Nephron (organoid): ENCODE results near the gene RGS13.

Source experiments
- H3K27ac Mint-ChIP-seq, 3 experiments: 2 replicates each; pipeline ENCODE4 v1.8.0; 2020; ENCODE audit warnings: mixed read lengths in 3 of 3, mild to moderate bottlenecking in 2 of 3, moderate library complexity in 1 of 3
- H3K27me3 Mint-ChIP-seq: 2 replicates; pipeline ENCODE4 v1.8.0; 2021; ENCODE audit warnings: low read depth, mild to moderate bottlenecking, moderate library complexity, mixed read lengths
- H3K36me3 Mint-ChIP-seq: 2 replicates; pipeline ENCODE4 v1.8.0; 2020; ENCODE audit warnings: low read depth, mixed read lengths
- H3K4me1 Mint-ChIP-seq: 2 replicates; pipeline ENCODE4 v1.8.0; 2020; ENCODE audit warnings: mixed read lengths
- H3K4me3 Mint-ChIP-seq, 3 experiments: 2 replicates each; pipeline ENCODE4 v1.8.0; 2020; ENCODE audit warnings: mild to moderate bottlenecking in 3 of 3, mixed read lengths in 3 of 3, moderate library complexity in 2 of 3
- H3K9me3 Mint-ChIP-seq: 2 replicates; pipeline ENCODE4 v1.8.0; 2020; ENCODE audit warnings: mixed read lengths
- CTCF ChIP-seq, 3 experiments: fragments of 200-600 bp; sonication (generic); IDR thresholded peaks; one replicate each; pipeline ENCODE4 v1.5.0; 2021; ENCODE audit warnings: antibody characterized with exemption in 3 of 3; ENCODE audit not compliant: unreplicated experiment in 3 of 3

RGS13 gene

GRCh38 chr1:192702212-192702902, 66.4 kb downstream of the RGS13 start:
- H3K4me1 Mint-ChIP-seq: peaks cover 15% of the 10 kb centered on the region
- H3K36me3 Mint-ChIP-seq: no peaks in the 10 kb centered on the region
- H3K27me3 Mint-ChIP-seq: no peaks in the 10 kb centered on the region
- peak overlapping the region; percentile 65 to 79 (median 71) for H3K27ac Mint-ChIP-seq
- no peaks in the 10 kb centered on the region for H3K9me3 Mint-ChIP-seq
- no peak for TF ChIP-seq CTCF (IDR thresholded peaks at IDR 0.05; ENCODE audit: unreplicated experiment in 3 of 3)
- H3K4me3 Mint-ChIP-seq: no peak overlapping the region

- no peaks in the 10 kb centered on the region for H3K9me3 Mint-ChIP-seq
- H3K36me3 Mint-ChIP-seq: no peaks in the 10 kb centered on the region
- no peak overlapping the region for H3K4me3 Mint-ChIP-seq
- no peak for TF ChIP-seq CTCF (IDR thresholded peaks at IDR 0.05; ENCODE audit: unreplicated experiment in 3 of 3)
- H3K4me1 Mint-ChIP-seq: peaks cover 15% of the 10 kb centered on the region
- H3K27ac Mint-ChIP-seq: no peak overlapping the region
- no peaks in the 10 kb centered on the region for H3K27me3 Mint-ChIP-seq
Measured at GRCh38 chr1:192703283-192704206, 67.6 kb downstream of the RGS13 start.

GRCh38 chr1:192705510-192705909, 69.6 kb downstream of the RGS13 start:
- Mint-ChIP-seq H3K4me3 (no peak overlapping the region), H3K27me3 (no peaks in the 10 kb centered on the region)
- TF ChIP-seq CTCF (IDR thresholded peaks at IDR 0.05; ENCODE audit: unreplicated experiment in 3 of 3): no peak

GRCh38 chr1:192706936-192707335, 71.0 kb downstream of the RGS13 start:
- no peak for TF ChIP-seq CTCF (IDR thresholded peaks at IDR 0.05; ENCODE audit: unreplicated experiment in 3 of 3)
- H3K4me3 Mint-ChIP-seq: no peak overlapping the region

More at GRCh38 chr1:192705510-192705909, 69.6 kb downstream of the RGS13 start:
- no peak overlapping the region for H3K27ac Mint-ChIP-seq
- H3K9me3 Mint-ChIP-seq: no peaks in the 10 kb centered on the region
- no peaks in the 10 kb centered on the region for H3K36me3 Mint-ChIP-seq
- H3K4me1 Mint-ChIP-seq: peaks cover 15% of the 10 kb centered on the region

GRCh38 chr1:192707978-192708547, 72.1 kb downstream of the RGS13 start:
- no peaks in the 10 kb centered on the region for H3K4me1 Mint-ChIP-seq
- TF ChIP-seq CTCF (IDR thresholded peaks at IDR 0.05; ENCODE audit: unreplicated experiment in 3 of 3): no peak
- H3K9me3 Mint-ChIP-seq: no peaks in the 10 kb centered on the region
- no peaks in the 10 kb centered on the region for H3K36me3 Mint-ChIP-seq
- no peak overlapping the region for H3K27ac Mint-ChIP-seq
- no peak overlapping the region for H3K4me3 Mint-ChIP-seq
- H3K27me3 Mint-ChIP-seq: no peaks in the 10 kb centered on the region

More at GRCh38 chr1:192706936-192707335, 71.0 kb downstream of the RGS13 start:
- Mint-ChIP-seq H3K9me3 (no peaks in the 10 kb centered on the region), H3K27me3 (no peaks in the 10 kb centered on the region), H3K36me3 (no peaks in the 10 kb centered on the region), H3K4me1 (peaks cover 5% of the 10 kb centered on the region), H3K27ac (no peak overlapping the region)
